HG03175 (cell line): ENCODE data around the gene KIF5B.
"Not testable (repeated sequence)": the region's sequence is repeated elsewhere in the genome, so short reads cannot be mapped to it uniquely, and the experiment has no call there.

Experiments used
- ATAC-seq: cut with Tn5 transposase; IDR thresholded peaks from one replicate; pipeline ENCODE4 v1.9.1; 2021; ENCODE audit warnings: mild to moderate bottlenecking, moderate library complexity; ENCODE audit not compliant: unreplicated experiment

Gene KIF5B

DNA sequence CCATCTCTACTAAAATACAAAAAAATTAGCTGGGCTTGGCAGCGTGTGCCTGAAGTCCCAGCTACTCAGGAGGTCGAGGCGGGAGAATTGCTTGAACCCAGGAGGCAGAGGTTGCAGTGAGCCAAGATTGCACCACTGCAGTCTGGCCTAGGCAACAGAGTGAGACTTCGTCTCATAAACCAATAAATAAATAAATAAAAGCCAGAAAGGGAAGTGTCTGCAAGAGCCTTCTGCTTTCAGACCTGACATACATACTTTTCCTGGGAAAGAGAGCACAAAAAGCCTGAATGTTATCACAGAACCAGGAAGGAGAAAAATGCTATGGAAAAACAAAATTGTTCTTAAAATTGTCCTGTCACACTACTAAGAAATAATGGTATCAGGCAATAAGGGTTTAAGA lies 4.1 kb upstream of the KIF5B start:
- no peak for ATAC-seq

GRCh38 chr10:32059472-32059871 lies 3.2 kb upstream of the KIF5B start:
- no peak for ATAC-seq

DNA sequence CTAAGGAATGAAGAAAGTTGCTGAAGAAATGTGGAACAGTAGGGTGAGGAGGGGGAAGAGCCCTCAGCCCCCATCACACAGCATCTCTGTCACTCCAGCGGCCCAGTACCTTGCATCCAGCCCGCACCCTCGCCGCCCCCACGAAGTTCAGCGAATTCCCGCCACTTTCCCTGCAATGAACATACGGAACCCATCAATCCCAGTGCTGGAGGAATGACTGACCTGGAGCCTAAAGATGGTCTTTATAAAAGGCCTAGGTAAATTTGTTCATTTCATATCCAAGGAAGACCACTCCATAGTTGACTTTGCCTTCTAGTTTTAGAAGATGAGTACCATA lies 779 bp upstream of the KIF5B start:
- no peak for ATAC-seq

DNA sequence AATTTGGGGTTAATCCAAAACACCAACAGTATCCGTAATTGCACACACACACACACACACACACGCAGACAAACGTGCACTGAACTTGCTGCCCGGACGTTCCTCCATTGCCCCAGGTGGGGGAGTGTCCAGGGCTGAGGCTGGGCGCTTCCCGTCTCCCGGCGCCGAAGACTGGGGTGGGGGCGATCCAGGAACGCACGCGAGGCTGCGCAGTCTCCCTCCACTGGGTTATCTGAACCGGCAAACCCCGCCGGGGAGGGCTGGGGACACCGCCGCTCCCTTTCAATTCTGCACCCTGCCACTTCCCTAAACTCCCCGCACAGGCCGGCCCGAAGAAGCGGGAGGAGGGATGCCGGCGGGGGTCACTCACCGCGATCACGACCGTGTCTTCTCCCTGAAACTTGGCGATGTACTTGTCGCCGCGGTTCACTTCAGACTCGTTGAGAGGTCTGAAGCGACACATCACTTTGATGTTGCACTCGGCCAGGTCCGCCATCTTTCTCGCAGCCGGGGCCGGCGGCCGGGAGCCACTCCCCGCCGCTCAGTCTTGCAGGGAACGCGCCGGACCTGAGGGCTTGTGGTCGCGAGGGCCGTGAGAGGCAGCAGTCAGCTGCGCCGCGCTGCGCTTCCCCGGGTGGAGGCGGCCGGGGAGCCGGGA lies 618 bp downstream of the KIF5B start:
- peak; percentile 58 for ATAC-seq

DNA sequence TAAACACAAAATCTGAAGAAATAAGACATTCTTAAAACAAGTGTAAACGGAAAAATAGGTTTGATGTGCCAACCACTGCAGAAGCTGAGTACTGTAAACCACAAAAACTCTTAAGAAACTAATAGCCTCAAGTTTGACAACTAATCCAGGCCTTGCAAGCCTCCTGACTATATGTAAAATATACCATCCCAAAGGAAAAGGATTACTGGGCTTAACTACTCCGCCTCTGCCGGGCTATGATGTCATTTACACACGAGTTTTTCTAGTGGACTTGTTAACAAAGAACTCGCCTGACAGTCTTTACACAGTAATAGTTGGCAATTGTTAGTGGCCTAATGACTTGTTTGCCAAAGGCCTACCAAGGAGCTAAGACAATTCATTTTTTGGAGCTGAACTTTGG lies 2.1 kb downstream of the KIF5B start:
- no peak for ATAC-seq

DNA sequence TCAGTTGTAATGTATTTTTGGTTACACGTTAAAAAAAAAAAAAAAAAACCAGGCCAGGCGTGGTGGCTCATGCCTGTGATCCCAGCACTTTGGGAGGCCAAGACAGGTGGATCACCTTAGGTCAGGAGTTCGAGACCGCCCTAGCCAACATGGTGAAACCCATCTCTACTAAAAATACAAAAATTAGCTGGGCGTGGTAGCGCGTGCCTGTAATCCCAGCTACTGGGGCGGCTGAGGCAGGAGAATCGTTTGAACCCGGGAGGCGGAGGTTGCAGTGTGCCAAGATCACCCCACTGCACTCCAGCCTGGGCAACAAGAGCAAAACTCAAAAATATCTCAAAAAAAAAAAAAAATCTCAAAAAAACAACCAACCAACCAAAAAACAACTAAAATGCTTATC lies 2.8 kb downstream of the KIF5B start:
- not testable (repeated sequence) for ATAC-seq

GRCh38 chr10:32051926-32052325 lies 4.3 kb downstream of the KIF5B start:
- ATAC-seq, result no peak

DNA sequence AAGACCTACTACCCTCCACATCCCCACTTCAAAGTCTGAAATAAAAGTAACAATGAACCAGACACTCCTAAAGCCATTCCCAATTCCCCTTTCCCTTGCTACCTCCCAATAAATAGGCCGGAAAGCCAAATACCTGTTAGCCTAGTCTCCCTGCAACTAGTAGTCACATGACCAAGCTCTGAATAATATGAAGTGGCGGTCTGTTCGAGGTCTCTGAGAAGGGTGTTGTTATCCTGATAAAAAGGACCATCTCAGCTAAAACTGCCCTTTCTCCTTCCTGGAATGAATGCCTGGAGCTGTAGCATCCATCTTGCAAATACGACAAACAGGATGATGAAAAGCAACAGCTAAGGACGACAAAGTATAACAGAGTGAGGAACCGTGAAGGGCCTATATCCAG lies 6.0 kb downstream of the KIF5B start:
- no peak for ATAC-seq

DNA sequence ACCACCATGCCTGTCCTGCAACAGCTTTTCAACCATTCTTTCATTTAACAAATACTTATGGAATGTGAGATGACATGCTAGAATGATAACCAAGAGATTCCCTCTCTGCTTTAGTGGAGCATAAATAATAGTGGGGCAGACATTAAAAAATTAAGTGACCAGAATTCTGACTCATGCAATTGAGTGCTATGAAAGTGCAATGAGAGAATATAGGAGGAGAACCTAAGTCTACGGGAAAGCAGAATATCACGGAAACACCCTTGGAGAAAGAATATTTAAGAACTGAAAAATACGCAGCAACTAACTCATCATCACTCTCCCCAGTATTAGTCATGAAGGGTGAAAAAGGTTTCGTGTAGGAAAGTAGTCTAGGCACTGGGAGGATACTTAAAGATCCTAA lies 7.1 kb downstream of the KIF5B start:
- no peak for ATAC-seq

GRCh38 chr10:32048282-32048681 lies 7.9 kb downstream of the KIF5B start:
- ATAC-seq, result no peak

DNA sequence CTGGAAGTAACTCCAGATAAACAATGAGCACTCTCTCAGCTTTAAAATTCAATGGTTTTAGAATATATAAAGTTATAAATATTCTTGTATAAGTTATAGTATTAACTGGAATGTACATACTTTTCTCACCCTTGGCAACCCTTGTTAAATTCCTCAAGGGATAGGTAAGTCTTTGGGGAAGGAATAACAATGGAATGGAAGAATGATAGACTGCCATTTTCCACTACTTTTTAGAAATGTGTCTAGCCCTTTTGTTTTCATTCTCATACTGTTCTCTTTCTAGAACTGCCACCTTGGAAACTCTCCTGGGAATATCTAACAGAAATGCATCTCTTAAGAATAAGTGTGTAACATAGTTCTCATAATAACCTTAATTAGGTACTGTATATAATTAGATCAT lies 8.3 kb downstream of the KIF5B start:
- ATAC-seq, result no peak

GRCh38 chr10:32046151-32046550 lies 10.1 kb downstream of the KIF5B start:
- ATAC-seq, result no peak

- not testable (repeated sequence) for ATAC-seq
Observed at GRCh38 chr10:32042730-32043129, 13.5 kb downstream of the KIF5B start.

GRCh38 chr10:32041290-32042028 lies 14.8 kb downstream of the KIF5B start:
- no peak for ATAC-seq

DNA sequence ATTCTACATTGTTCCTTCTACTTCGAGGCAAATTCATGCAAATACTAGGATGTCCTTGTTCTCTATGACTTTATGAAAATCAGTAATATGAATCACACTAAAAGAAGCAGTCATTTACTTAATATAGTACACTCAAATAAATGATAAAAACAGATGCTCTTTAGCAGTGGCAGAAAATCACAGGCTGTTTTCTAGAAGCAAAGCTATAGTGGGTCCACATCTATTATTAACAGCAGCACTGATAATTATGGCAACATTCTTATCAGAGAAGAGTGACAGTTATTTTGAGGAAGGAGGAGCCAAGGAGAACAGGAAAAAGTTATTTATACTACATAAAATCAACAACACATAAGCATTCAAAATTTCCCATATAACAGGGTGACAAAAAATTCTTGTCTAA lies 16.5 kb downstream of the KIF5B start:
- ATAC-seq, result no peak

- no peak for ATAC-seq
Observed at GRCh38 chr10:32038777-32039176, 17.4 kb downstream of the KIF5B start.

GRCh38 chr10:32036922-32037321 lies 19.3 kb downstream of the KIF5B start:
- no peak for ATAC-seq

DNA sequence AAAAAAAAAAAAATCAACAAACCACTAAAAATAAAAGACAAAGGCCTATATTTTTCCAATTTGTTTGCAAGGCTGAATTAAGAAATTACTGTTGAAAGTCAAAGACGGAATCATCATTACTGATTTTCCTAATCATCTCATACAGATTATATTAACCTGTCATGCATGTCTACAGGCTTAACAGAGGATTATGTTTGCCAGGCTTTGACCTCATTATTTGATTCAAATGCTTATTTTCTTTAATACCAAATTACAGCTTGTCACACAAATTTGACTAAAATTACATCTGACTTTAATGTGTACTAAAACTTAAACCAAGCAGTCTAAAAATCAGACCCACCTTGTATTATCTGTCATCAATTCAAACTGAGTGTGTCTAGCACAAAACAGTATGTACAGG lies 21.2 kb downstream of the KIF5B start:
- ATAC-seq, result no peak

DNA sequence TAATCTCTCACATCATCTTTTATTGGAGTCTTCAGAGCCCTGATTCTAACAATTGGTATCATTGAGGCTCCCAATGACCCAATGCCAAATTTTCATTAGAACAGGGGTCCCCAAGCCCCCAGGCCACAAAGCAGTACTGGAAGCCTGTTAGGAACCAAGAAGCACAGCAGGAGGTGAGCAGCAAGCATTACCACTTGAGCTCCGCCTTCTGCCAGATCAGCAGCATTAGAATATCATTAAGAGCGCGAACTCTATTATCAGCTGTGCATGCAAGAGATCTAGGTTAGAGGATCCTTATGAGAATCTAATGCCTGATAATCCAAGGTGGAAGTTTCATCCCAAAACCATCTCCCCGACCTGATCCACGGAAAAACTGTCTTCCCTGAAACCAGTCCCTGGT lies 23.1 kb downstream of the KIF5B start:
- ATAC-seq, result no peak

GRCh38 chr10:32031920-32032319 lies 24.3 kb downstream of the KIF5B start:
- no peak for ATAC-seq

- ATAC-seq, result no peak
Observed at GRCh38 chr10:32031424-32031823, 24.8 kb downstream of the KIF5B start.

DNA sequence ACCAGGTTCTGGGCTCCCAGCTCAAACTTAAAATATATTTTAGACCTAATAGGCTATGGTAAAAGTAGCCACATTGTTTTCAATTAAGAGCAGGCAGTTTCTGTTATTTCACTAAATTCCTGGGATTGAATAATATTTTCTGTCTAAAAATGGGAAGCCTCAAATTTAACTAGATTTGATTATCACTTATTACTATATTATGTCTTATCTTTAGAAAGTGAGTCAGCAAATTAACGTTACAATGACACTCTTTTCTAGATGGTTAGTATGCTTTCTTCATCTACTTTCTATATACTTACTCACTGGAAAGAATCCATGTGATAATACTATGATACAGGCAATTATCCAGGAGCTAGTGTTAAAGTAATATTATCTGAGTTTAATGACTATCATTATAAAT lies 27.5 kb downstream of the KIF5B start:
- no peak for ATAC-seq

DNA sequence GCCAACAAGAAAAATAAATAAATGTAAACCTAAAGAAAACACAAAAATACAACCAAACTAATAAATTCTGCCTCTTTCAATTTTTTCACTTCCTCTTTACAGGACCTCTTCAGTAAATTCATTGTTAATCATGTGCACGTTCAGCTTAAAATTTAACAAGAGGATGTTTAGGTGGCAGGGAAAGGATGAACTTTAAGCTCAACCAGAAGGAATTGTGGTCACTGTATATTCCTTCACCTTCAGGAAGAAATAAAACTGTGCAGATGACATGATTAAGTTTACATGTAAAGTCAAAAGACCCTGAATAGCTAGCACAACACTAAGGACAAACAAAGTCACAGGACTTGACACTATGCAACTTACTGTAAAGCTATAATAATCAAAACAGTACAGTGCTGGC lies 33.0 kb downstream of the KIF5B start:
- no peak for ATAC-seq
